22Rv1 (cell line): Measurements from ENCODE around the gene SPDYC.

ENCODE experiments used
- CTCF ChIP-seq: fragments of 450-650 bp; IDR thresholded peaks from 2 replicates; pipeline ENCODE4 v1.5.1; 2017; ENCODE audit warnings: mild to moderate bottlenecking
- ZFX ChIP-seq: fragments of 450-650 bp; IDR thresholded peaks from 2 replicates; pipeline ENCODE4 v1.6.1; 2017; ENCODE audit warnings: antibody characterized with exemption, borderline replicate concordance

- TF ChIP-seq CTCF (no peak), ZFX (no peak)
Measured at GRCh38 chr11:65121865-65122696, 48.0 kb upstream of the SPDYC start, which contains the start of the genes FAU and MRPL49.
